HG02610 (cell line): ENCODE data around the gene SCRN1.
"Not testable (repeated sequence)": the region's sequence is repeated elsewhere in the genome, so short reads cannot be mapped to it uniquely, and the experiment has no call there.

Experiments
- ATAC-seq: cut with Tn5 transposase; IDR thresholded peaks from one replicate; pipeline ENCODE4 v1.9.1; 2021; ENCODE audit warnings: mild to moderate bottlenecking, moderate library complexity; ENCODE audit not compliant: unreplicated experiment

SCRN1 gene

GRCh38 chr7:29893351-29893965, 96.1 kb downstream of the SCRN1 start:
- no peak for ATAC-seq

GRCh38 chr7:29892231-29892630, 97.4 kb downstream of the SCRN1 start:
- ATAC-seq: no peak

- no peak for ATAC-seq
Measured at GRCh38 chr7:29891766-29892165, 97.8 kb downstream of the SCRN1 start.

- ATAC-seq: not testable (repeated sequence)
Measured at GRCh38 chr7:29890786-29891185, 98.8 kb downstream of the SCRN1 start.

- no peak for ATAC-seq
Measured at GRCh38 chr7:29890251-29890650, 99.3 kb downstream of the SCRN1 start.

GRCh38 chr7:29889288-29889687, 100.3 kb downstream of the SCRN1 start:
- no peak for ATAC-seq

GRCh38 chr7:29888006-29888405, 101.6 kb downstream of the SCRN1 start:
- no peak for ATAC-seq

GRCh38 chr7:29886827-29887226, 102.8 kb downstream of the SCRN1 start:
- ATAC-seq: no peak

- no peak for ATAC-seq
Measured at GRCh38 chr7:29885626-29886025, 104.0 kb downstream of the SCRN1 start.

- ATAC-seq: no peak
Measured at GRCh38 chr7:29884399-29885272, 105.0 kb downstream of the SCRN1 start.

- ATAC-seq: no peak
Measured at GRCh38 chr7:29883462-29884398, 105.9 kb downstream of the SCRN1 start.

- ATAC-seq: no peak
Measured at GRCh38 chr7:29882481-29882880, 107.1 kb downstream of the SCRN1 start.

- ATAC-seq: no peak
Measured at GRCh38 chr7:29881724-29882123, 107.9 kb downstream of the SCRN1 start.

- ATAC-seq: no peak
Measured at GRCh38 chr7:29879609-29880008, 110.0 kb downstream of the SCRN1 start.

GRCh38 chr7:29878081-29878688, 111.4 kb downstream of the SCRN1 start:
- no peak for ATAC-seq

GRCh38 chr7:29877196-29877595, 112.4 kb downstream of the SCRN1 start:
- ATAC-seq: no peak

GRCh38 chr7:29875741-29876140, 113.9 kb downstream of the SCRN1 start:
- no peak for ATAC-seq

- ATAC-seq: no peak
Measured at GRCh38 chr7:29873644-29874294, 115.8 kb downstream of the SCRN1 start.

GRCh38 chr7:29871787-29872398, 117.7 kb downstream of the SCRN1 start:
- no peak for ATAC-seq
